H1 (cell line): Measurements from ENCODE around the gene ARRB1. TPM values are rescaled to one million over a fixed set of nuclear protein-coding genes. Genes with fewer than 3 reads are reported as not detected.

Experiments
- CBX5 ChIP-seq: fragments of 300-800, 300-1000 bp; sonication (generic); IDR thresholded peaks from 2 replicates; pipeline ENCODE4 v1.7.1; 2016; ENCODE audit warnings: antibody characterized with exemption, low read length, low read depth
- JUN ChIP-seq: IDR thresholded peaks from 2 replicates; pipeline ENCODE4 v1.6.1; 2011; ENCODE audit warnings: low read depth, mild to moderate bottlenecking, improper control_type of control experiment, low read length
- SRF ChIP-seq: IDR thresholded peaks from 2 replicates; pipeline ENCODE4 v1.6.1; 2011; ENCODE audit warnings: mild to moderate bottlenecking, low read depth, low read length, moderate library complexity
- TAF1 ChIP-seq: IDR thresholded peaks from 2 replicates; pipeline ENCODE4 v1.6.1; 2011; ENCODE audit warnings: mild to moderate bottlenecking, low read depth, low read length
- polyA plus RNA-seq, 7 experiments: library from polyadenylated mRNA; depleted of rRNA in 3 of 7; stranded (reverse) in 5 of 7; unstranded in 2 of 7; fragments of >200 nt in 5 of 7; fragments of 200-250 nt in 2 of 7; gene quantifications; 1 replicate in 5 of 7; 2 replicates in 1 of 7; 4 replicates in 1 of 7; pipeline versions ENCODE4 v1.2.1 to v1.2.3, GENCODE V29; 2011 to 2013; ENCODE audit warnings: missing spikeins in 2 of 7, mixed read lengths in 2 of 7
- total RNA-seq: library from RNA; stranded (reverse); fragmentation: NEBNext Ultra II Directional; extraction: Animal tissue kit (Norgen Biotek cat#: 25700); gene quantifications from 2 replicates; pipeline ENCODE4 v1.2.1, GENCODE V29; 2021

ARRB1 gene
- total and polyA plus RNA-seq, 2 of the 8 experiments (the other 6 are each of a cell fraction or from before 2014, with no cell fraction given), result 9.4 to 31.8 TPM

DNA sequence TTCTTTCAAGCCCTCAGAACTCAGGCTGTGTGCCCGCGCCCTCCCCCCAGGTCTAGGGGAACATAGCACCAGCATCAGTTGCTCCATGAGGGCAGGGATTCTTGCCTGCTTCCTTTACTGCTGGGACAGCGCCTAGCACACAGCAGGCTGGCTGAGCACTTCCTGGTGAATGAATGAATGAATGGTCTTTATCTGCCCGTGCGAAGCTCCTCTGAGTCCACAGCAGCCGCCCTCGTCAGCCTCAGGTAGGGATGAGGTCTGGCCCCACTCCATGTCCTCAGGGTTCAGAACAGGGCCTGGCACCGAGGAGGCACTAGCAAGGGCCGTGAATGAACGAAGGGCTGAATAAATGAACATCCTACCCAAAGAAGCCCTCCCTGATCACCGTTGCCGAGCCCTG is 27.3 kb downstream of the ARRB1 start (continued):
- TF ChIP-seq CBX5, result no peak
- no peak for TF ChIP-seq SRF
- no peak for TF ChIP-seq TAF1
- TF ChIP-seq JUN, result no peak
